Neural progenitor cell (in vitro differentiated cells): ENCODE measurements around the gene NDRG2.

ENCODE experiments used
- CTCF ChIP-seq: fragments of 200-600 bp; sonication (generic); IDR thresholded peaks from 2 replicates; pipeline ENCODE4 v1.5.1; 2017; ENCODE audit warnings: antibody characterized with exemption, mild to moderate bottlenecking
- EZH2 ChIP-seq: fragments of 200-600 bp; sonication (generic); IDR thresholded peaks from 2 replicates; pipeline ENCODE4 v1.6.1; 2017; ENCODE audit warnings: antibody characterized with exemption, mild to moderate bottlenecking, moderate library complexity
- EZH2phosphoT487 ChIP-seq: fragments of 200-600 bp; sonication (generic); IDR thresholded peaks from 2 replicates; pipeline ENCODE4 v1.6.1; 2017; ENCODE audit warnings: antibody characterized with exemption

GRCh38 chr14:20982646-20983369 is 42.1 kb downstream of the NDRG2 start:
- no peak for TF ChIP-seq CTCF
- no peak for TF ChIP-seq EZH2phosphoT487
- TF ChIP-seq EZH2 = no peak
